HepG2 (cell line): Measurements from ENCODE around the gene NADK2. TPM values are rescaled to one million over a fixed set of nuclear protein-coding genes. Genes with fewer than 3 reads are reported as not detected.
A peak's percentile ranks its signal among the peaks of the same experiment; 100 is the strongest.

Experiments used
- ATAC-seq: fragments of 200-7000 bp; cut with Tn5 transposase; 3 replicates; pipeline ENCODE4 v1.9.1; 2020; ENCODE audit warnings: mild to moderate bottlenecking, moderate library complexity
- BruUV-seq: library from RNA; stranded (reverse); fragments of 400-500 nt; replicated peaks from 2 replicates; lab custom pipeline; 2021; lab: Mats Ljungman, UMichigan
- CTCF ChIA-PET: fragments of 300-600 bp; formaldehyde crosslinking; extraction: SDS; loops from one replicate; lab custom pipeline; 2021; ENCODE audit warnings: low total read pairs, inconsistent platforms, low intra/inter-chr PET ratio; lab: Yijun Ruan, JAX
- POLR2A ChIA-PET: fragments of 350-600 bp; sonication (Branson Sonifier 250); formaldehyde crosslinking; loops from one replicate; lab custom pipeline; 2020; ENCODE audit warnings: antibody characterized with exemption, inconsistent platforms; lab: Yijun Ruan, JAX
- DNase-seq: peaks from one replicate; pipeline ENCODE4 v3.0.0-alpha.2; 2015; ENCODE audit warnings: low spot score
- FAIRE-seq: peaks from 3 replicates; lab custom pipeline; 2011; peaks lifted over from hg19 to GRCh38; lab: Jason Lieb, UNC
- H2AFZ ChIP-seq: one replicate; pipeline ENCODE4 v1.6.1; 2011; ENCODE audit warnings: low read length, inconsistent platforms
- H3K27ac ChIP-seq: fragments of 300-600 bp; 3 replicates; pipeline ENCODE4 v1.8.0; 2011; ENCODE audit warnings: mixed run types, mild to moderate bottlenecking, mixed read lengths, low read length, inconsistent platforms; ENCODE audit not compliant: insufficient read depth; ENCODE audit errors: extremely low read length
- H3K27me3 ChIP-seq, 2 experiments: fragments of 200-600 bp in 1 of 2; 2 replicates in 1 of 2; 3 replicates in 1 of 2; pipeline versions ENCODE4 v1.6.0 to v1.8.0; 2011; ENCODE audit warnings: low read length in 2 of 2, mild to moderate bottlenecking in 2 of 2, moderate library complexity in 2 of 2, inconsistent platforms in 1 of 2; ENCODE audit not compliant: insufficient read depth in 2 of 2, control insufficient read depth in 1 of 2
- H3K36me3 ChIP-seq, 2 experiments: fragments of 200-600 bp in 1 of 2; replicated peaks in 1 of 2; 2 replicates in 1 of 2; 3 replicates in 1 of 2; pipeline versions ENCODE4 v1.5.1 to v1.8.0; 2011; ENCODE audit warnings: low read length in 2 of 2, inconsistent platforms in 1 of 2; ENCODE audit not compliant: insufficient read depth in 2 of 2, control insufficient read depth in 1 of 2
- H3K4me1 ChIP-seq: 2 replicates; pipeline ENCODE4 v1.5.1; 2012; ENCODE audit warnings: low read length, inconsistent platforms; ENCODE audit not compliant: insufficient read depth
- H3K4me2 ChIP-seq: 2 replicates; pipeline ENCODE4 v1.6.0; 2011; ENCODE audit warnings: low read depth, low read length, inconsistent platforms
- H3K4me3 ChIP-seq, 3 experiments: fragments of 200-600 bp in 1 of 3; sonication (generic), shearing (Covaris generic) in 1 of 3; replicated peaks in 1 of 3; 2 replicates each; pipeline ENCODE4 v1.5.1; 2011 to 2016; ENCODE audit warnings: low read length in 3 of 3, inconsistent platforms in 2 of 3, low read depth in 2 of 3, mild to moderate bottlenecking in 2 of 3, control low read depth in 1 of 3, mixed read lengths in 1 of 3; ENCODE audit not compliant: insufficient read depth in 1 of 3
- H3K79me2 ChIP-seq: one replicate; pipeline ENCODE4 v1.6.1; 2011; ENCODE audit warnings: low read length, inconsistent platforms; ENCODE audit not compliant: insufficient read depth
- H3K9ac ChIP-seq: 2 replicates; pipeline ENCODE4 v1.6.0; 2011; ENCODE audit warnings: mild to moderate bottlenecking, low read depth, low read length, inconsistent platforms; ENCODE audit not compliant: insufficient read depth
- H3K9me3 ChIP-seq: 2 replicates; pipeline ENCODE4 v1.5.1; 2012; ENCODE audit warnings: mild to moderate bottlenecking, low read length
- H4K20me1 ChIP-seq: 2 replicates; pipeline ENCODE4 v1.6.0; 2011; ENCODE audit warnings: inconsistent platforms, mild to moderate bottlenecking, low read length, moderate library complexity; ENCODE audit not compliant: insufficient read depth
- ATF7-NPFF ChIP-seq: sonication (generic); formaldehyde crosslinking; IDR thresholded peaks from 2 replicates; pipeline ENCODE4 v1.8.1; 2023; ENCODE audit warnings: mild to moderate bottlenecking, low read depth, missing genetic modification reagents, moderate library complexity
- CHCHD3 ChIP-seq: sonication (generic); formaldehyde crosslinking; IDR thresholded peaks from 2 replicates; pipeline ENCODE4 v1.8.0; 2022; ENCODE audit warnings: mild to moderate bottlenecking, missing genetic modification reagents, moderate library complexity
- FOXJ3 ChIP-seq: sonication (generic); formaldehyde crosslinking; IDR thresholded peaks from 2 replicates; pipeline ENCODE4 v1.4.0; 2020; ENCODE audit warnings: missing genetic modification reagents, mild to moderate bottlenecking, borderline replicate concordance
- GFI1 ChIP-seq: sonication (generic); formaldehyde crosslinking; IDR thresholded peaks from 2 replicates; pipeline ENCODE4 v1.5.0; 2020; ENCODE audit warnings: missing genetic modification reagents, mild to moderate bottlenecking, borderline replicate concordance
- HOXA5 ChIP-seq: sonication (generic); formaldehyde crosslinking; IDR thresholded peaks from 2 replicates; pipeline ENCODE4 v1.4.0; 2020; ENCODE audit warnings: missing genetic modification reagents
- KAT8 ChIP-seq: IDR thresholded peaks from 2 replicates; pipeline ENCODE4 v1.6.1; 2016; ENCODE audit warnings: missing genetic modification reagents, missing compliant biosample characterization
- KDM6A ChIP-seq: IDR thresholded peaks from 2 replicates; pipeline ENCODE4 v1.6.1; 2016; ENCODE audit warnings: low read depth
- MAFF ChIP-seq: IDR thresholded peaks from 2 replicates; pipeline ENCODE4 v1.6.1; 2011; ENCODE audit warnings: low read depth, low read length, improper control_type of control experiment
- NCOA2 ChIP-seq: sonication (generic); formaldehyde crosslinking; IDR thresholded peaks from 2 replicates; pipeline ENCODE4 v1.8.0; 2022; ENCODE audit warnings: inconsistent platforms
- NFIC ChIP-seq: IDR thresholded peaks from 2 replicates; pipeline ENCODE4 v1.6.1; 2012; ENCODE audit warnings: mild to moderate bottlenecking, low read length, inconsistent platforms
- NR1H2 ChIP-seq: sonication (generic); formaldehyde crosslinking; IDR thresholded peaks from 2 replicates; pipeline ENCODE4 v1.8.1; 2022; ENCODE audit warnings: low read depth, missing genetic modification reagents, borderline replicate concordance
- PPARG ChIP-seq: conservative IDR thresholded peaks from 2 replicates; pipeline ENCODE4 v1.6.1; 2016; ENCODE audit warnings: missing biosample characterization, missing genetic modification reagents
- RAD21 ChIP-seq: fragments of 450-650 bp; formaldehyde crosslinking; IDR thresholded peaks from 2 replicates; pipeline ENCODE4 v1.5.0; 2020; ENCODE audit warnings: mild to moderate bottlenecking
- ZFP90 ChIP-seq: sonication (generic); formaldehyde crosslinking; IDR thresholded peaks from 2 replicates; pipeline ENCODE4 v1.8.0; 2022; ENCODE audit warnings: missing genetic modification reagents, mild to moderate bottlenecking, inconsistent platforms, borderline replicate concordance
- ZNF317 ChIP-seq: sonication (generic); formaldehyde crosslinking; IDR thresholded peaks from 2 replicates; pipeline ENCODE4 v1.5.0; 2020; ENCODE audit warnings: mild to moderate bottlenecking, missing genetic modification reagents
- WGBS: methylation state at CpG from one replicate; pipeline ENCODE4 v1.1.6; 2017; ENCODE audit warnings: low lambda C conversion rate; 5-methylcytosine and 5-hydroxymethylcytosine counted together
- in situ Hi-C: cut with HindIII; loops from 2 replicates; pipeline ENCODE4 v1.10.0; 2017; ENCODE audit warnings: low pct_unique_long_range_greater_than_20kb; ENCODE audit not compliant: extremely low pct_ligation_motif_present
- intact Hi-C: fragments of 100-400 bp; cut with micrococcal nuclease; formaldehyde crosslinking; loops from one replicate; pipeline ENCODE4 v1.10.0; 2022; ENCODE audit not compliant: unreplicated experiment
- polyA plus RNA-seq, 8 experiments: library from polyadenylated mRNA; depleted of rRNA in 3 of 8; stranded (reverse) in 7 of 8; unstranded in 1 of 8; fragments of >200 nt; fragmentation: Illumina TruSeq in 4 of 8; extraction: Trizol in 4 of 8; gene quantifications; 2 replicates each; pipeline versions ENCODE4 v1.2.1 to v1.2.3, GENCODE V29; 2011 to 2016; ENCODE audit warnings: low read depth in 4 of 8, missing spikeins in 1 of 8, mixed read lengths in 1 of 8; ENCODE audit not compliant: insufficient read depth in 1 of 8
- total RNA-seq, 5 experiments: library from RNA; depleted of rRNA; stranded (reverse); fragments of >200 nt; fragmentation: Illumina TruSeq; extraction: Trizol; gene quantifications; 2 replicates each; pipeline ENCODE4 v1.2.3, GENCODE V29; 2016; ENCODE audit warnings: low read depth in 1 of 5
- TF ChIP-seq, protein P1 (sequence below): sonication (generic); formaldehyde crosslinking; conservative IDR thresholded peaks from 2 replicates; pipeline ENCODE4 v1.8.0; 2022; ENCODE audit warnings: low read depth, missing genetic modification reagents
- TF ChIP-seq, protein P2 (sequence below): sonication (generic); formaldehyde crosslinking; IDR thresholded peaks from 2 replicates; pipeline ENCODE4 v1.4.0; 2020; ENCODE audit warnings: missing genetic modification reagents, borderline replicate concordance

The NADK2 gene
- total and polyA plus RNA-seq, 2 of the 13 experiments (the other 11 are each of a cell fraction or from before 2014, with no cell fraction given): 13.9 to 71.4 TPM

DNA sequence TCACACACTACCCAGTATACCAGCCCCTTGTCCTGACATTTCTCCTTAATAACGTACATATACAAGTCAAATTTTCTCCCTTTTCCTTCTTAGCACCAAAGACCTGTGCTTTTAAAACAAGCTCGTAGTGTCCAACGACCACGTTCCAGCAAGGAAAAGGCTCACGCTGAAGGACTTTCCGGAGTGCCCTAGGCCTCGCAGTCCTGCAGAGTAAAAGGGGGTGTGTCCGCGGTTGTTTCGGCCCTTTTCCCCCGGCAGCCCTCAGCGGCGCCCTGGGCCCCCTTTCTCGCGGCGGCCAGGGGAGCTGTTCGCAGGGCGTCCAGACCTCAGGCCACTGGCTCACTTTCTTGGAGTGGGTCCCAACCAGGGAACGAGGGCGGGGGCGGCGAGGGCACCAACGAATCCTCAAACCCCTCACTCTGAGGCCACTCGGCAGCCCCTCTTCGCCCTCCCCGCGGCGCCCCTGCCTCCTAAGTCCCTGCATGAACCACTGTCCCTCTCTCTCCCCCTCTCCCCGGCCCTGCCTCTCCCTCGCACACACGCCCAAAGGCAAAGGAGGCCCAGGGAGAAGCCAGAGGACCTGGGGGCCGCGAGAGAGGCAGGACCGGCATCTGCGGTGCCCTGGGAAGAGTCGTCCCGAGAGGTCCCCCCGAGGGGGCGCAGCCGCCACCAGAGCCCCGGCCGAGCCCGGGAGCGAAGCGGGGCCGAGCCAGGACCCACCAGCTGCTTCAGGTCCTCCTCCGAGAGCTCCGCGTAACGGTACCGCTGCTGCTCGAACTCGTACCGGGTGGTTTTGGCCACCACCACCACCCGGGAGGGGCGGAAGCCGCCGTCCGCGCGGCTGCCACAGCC, 720 bp downstream of the NADK2 start (continued):
- TF ChIP-seq NR1H2 (no peak), RAD21 (CRISPR knock-in tag) (no peak), ATF7-NPFF (CRISPR knock-in tag) (peak; percentile 42; the same call in 1 of the 2 replicates), HOXA5 (CRISPR knock-in tag) (no peak)

DNA sequence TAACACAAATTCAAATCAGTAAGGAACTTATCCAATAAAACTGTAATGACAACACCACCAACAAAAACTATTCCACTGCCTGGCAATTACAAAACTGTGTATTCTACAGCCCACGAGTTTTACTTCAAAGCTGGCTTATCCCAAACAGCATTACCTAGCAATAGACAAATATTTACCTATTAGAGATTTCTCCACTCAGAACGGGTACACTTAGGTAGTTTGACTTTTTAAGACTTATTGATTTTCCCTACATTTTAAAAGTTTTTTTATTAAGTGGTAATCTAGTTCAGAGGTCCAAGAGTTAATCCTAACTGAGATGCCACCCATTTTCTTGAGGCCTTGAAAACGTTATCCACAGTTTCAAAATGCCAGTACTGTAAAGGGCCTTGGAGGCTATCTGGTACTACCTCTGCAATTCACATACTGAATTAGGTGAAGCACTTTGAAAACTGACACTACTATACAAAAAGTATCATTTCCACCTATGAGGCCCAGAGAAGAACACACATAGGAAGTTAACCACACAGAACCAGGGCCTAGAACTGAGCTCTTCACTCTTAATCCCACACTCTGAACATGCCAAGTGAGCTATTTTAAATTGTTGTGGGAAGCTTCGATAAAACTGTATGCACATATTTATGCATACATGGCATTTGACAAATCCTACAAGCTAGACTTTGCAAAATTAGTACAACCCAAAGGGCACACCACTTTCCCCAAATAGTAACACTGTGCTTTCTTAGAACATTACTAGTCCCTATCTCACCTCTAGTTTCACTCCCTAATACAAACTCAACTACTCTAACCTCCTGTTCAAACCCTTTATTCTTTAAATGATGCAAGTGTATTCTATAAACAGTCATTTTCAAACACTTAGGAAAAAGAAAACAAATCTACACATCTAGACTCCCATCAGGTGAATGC, 2.1 kb downstream of the NADK2 start:
- H3K4me3 ChIP-seq: peak overlapping the region; percentile 76 to 93 (median 88); a peak in 5 of 6 replicates
- TSS peak; percentile 53 for BruUV-seq
- H3K4me2 ChIP-seq: peak overlapping the region; percentile 83
- H3K4me1 ChIP-seq: peaks cover 59% of the 10 kb centered on the region
- ChIA-PET POLR2A (interaction anchor here (1.0 to 5.3 kb wide), 5 partner anchors 10 to 100 kb away, joined by 3 to 68 read pairs (median 11); partner anchors contain the start of genes LMBRD2 and SKP2), CTCF (no interaction called here)
- H3K27me3 ChIP-seq: no peaks in the 10 kb centered on the region
- no peaks in the 10 kb centered on the region for H4K20me1 ChIP-seq
- peak; percentile 18 for FAIRE-seq
- no peaks in the 10 kb centered on the region for H3K36me3 ChIP-seq
- peak overlapping the region; percentile 98 for H3K9ac ChIP-seq
- no peaks in the 10 kb centered on the region for H3K9me3 ChIP-seq
- DNase-seq: peak; percentile 84
- WGBS: 0% methylated on average over 4 of the region's 4 CpGs
- H3K27ac ChIP-seq: peak overlapping the region; percentile 95
- peaks cover 55% of the 10 kb centered on the region for H3K79me2 ChIP-seq
- no peak overlapping the region for H2AFZ ChIP-seq
- peak; percentile 42 for ATAC-seq
- in situ Hi-C loops (no loop called here), intact Hi-C loops (no loop called here)
- TF ChIP-seq ZNF317 (0 out of 2 replicates have a peak, but pooled peaks have one; percentile 22), KAT8 (peak; percentile 66; the same call in 1 of the 2 replicates), KDM6A (CRISPR knock-in tag) (0 out of 2 replicates have a peak, but pooled peaks have one; percentile 31), GFI1 (CRISPR knock-in tag) (peak; percentile 82), ZFP90 (CRISPR knock-in tag) (0 out of 2 replicates have a peak, but pooled peaks have one; percentile 30), MAFF (no peak), NFIC (peak; percentile 82; the same call in 1 of the 2 replicates), FOXJ3 (CRISPR knock-in tag) (peak; percentile 92; the same call in 1 of the 2 replicates), NCOA2 (peak; percentile 90), CHCHD3 (CRISPR knock-in tag) (no peak), PPARG (CRISPR knock-in tag) (peak; percentile 72)
- TF ChIP-seq, protein P1, sequence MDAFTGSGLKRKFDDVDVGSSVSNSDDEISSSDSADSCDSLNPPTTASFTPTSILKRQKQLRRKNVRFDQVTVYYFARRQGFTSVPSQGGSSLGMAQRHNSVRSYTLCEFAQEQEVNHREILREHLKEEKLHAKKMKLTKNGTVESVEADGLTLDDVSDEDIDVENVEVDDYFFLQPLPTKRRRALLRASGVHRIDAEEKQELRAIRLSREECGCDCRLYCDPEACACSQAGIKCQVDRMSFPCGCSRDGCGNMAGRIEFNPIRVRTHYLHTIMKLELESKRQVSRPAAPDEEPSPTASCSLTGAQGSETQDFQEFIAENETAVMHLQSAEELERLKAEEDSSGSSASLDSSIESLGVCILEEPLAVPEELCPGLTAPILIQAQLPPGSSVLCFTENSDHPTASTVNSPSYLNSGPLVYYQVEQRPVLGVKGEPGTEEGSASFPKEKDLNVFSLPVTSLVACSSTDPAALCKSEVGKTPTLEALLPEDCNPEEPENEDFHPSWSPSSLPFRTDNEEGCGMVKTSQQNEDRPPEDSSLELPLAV (CRISPR knock-in tag): no peak
- TF ChIP-seq, protein P2, sequence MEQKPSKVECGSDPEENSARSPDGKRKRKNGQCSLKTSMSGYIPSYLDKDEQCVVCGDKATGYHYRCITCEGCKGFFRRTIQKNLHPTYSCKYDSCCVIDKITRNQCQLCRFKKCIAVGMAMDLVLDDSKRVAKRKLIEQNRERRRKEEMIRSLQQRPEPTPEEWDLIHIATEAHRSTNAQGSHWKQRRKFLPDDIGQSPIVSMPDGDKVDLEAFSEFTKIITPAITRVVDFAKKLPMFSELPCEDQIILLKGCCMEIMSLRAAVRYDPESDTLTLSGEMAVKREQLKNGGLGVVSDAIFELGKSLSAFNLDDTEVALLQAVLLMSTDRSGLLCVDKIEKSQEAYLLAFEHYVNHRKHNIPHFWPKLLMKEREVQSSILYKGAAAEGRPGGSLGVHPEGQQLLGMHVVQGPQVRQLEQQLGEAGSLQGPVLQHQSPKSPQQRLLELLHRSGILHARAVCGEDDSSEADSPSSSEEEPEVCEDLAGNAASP: peak; percentile 33; the same call in 1 of the 2 replicates
